HepG2 (cell line): ENCODE data around the gene MBOAT7.
"Not testable (repeated sequence)": the region's sequence is repeated elsewhere in the genome, so short reads cannot be mapped to it uniquely, and the experiment has no call there.

ENCODE experiments used
- ELF3 ChIP-seq: IDR thresholded peaks from 2 replicates; pipeline ENCODE4 v1.6.1; 2016; ENCODE audit warnings: missing genetic modification reagents, missing compliant biosample characterization
- HCFC1 ChIP-seq: fragments of 150-350 bp; IDR thresholded peaks from 2 replicates; pipeline ENCODE4 v1.6.1; 2014; ENCODE audit warnings: low read depth, low read length
- MYC ChIP-seq: sonication (generic); formaldehyde crosslinking; IDR thresholded peaks from 2 replicates; pipeline ENCODE4 v1.9.0; 2021; ENCODE audit warnings: missing genetic modification reagents, borderline replicate concordance
- NBN ChIP-seq: fragments of 450-650 bp; conservative IDR thresholded peaks from 2 replicates; pipeline ENCODE4 v1.6.1; 2017
- POLR2A ChIP-seq, 2 experiments: IDR thresholded peaks; 2 replicates each; pipeline ENCODE4 v1.6.1; 2011; ENCODE audit warnings: low read depth in 2 of 2, low read length in 2 of 2, mild to moderate bottlenecking in 1 of 2, moderate library complexity in 1 of 2; ENCODE audit not compliant: insufficient read depth in 1 of 2
- RFX5 ChIP-seq: IDR thresholded peaks from 2 replicates; pipeline ENCODE4 v1.6.1; 2011; ENCODE audit warnings: low read depth, low read length, improper control_type of control experiment
- SKI ChIP-seq: fragments of 450-650 bp; IDR thresholded peaks from one replicate; pipeline ENCODE4 v1.6.1; 2018; ENCODE audit warnings: mild to moderate bottlenecking; ENCODE audit not compliant: partially characterized antibody
- STAG1 ChIP-seq: sonication (generic); formaldehyde crosslinking; IDR thresholded peaks from 2 replicates; pipeline ENCODE4 v1.4.0; 2020; ENCODE audit warnings: missing genetic modification reagents
- ZNF274 ChIP-seq: sonication (generic); formaldehyde crosslinking; IDR thresholded peaks from 2 replicates; pipeline ENCODE4 v1.5.1; 2020; ENCODE audit warnings: mild to moderate bottlenecking, missing genetic modification reagents
- TF ChIP-seq, protein P1 (sequence below), 2 experiments: sonication (generic) in 1 of 2; formaldehyde crosslinking in 1 of 2; IDR thresholded peaks; 2 replicates each; pipeline versions ENCODE4 v1.4.0 to v1.6.1; 2016 to 2020; ENCODE audit warnings: borderline replicate concordance in 1 of 2, low read depth in 1 of 2, mild to moderate bottlenecking in 1 of 2, missing genetic modification reagents in 1 of 2
- TF ChIP-seq, protein P2 (sequence below): sonication (generic); formaldehyde crosslinking; IDR thresholded peaks from 2 replicates; pipeline ENCODE4 v1.5.0; 2020; ENCODE audit warnings: mild to moderate bottlenecking, missing genetic modification reagents
- TF ChIP-seq, protein P3 (sequence below): sonication (generic); formaldehyde crosslinking; IDR thresholded peaks from 2 replicates; pipeline ENCODE4 v1.5.0; 2020; ENCODE audit warnings: mild to moderate bottlenecking, missing genetic modification reagents, moderate library complexity

DNA sequence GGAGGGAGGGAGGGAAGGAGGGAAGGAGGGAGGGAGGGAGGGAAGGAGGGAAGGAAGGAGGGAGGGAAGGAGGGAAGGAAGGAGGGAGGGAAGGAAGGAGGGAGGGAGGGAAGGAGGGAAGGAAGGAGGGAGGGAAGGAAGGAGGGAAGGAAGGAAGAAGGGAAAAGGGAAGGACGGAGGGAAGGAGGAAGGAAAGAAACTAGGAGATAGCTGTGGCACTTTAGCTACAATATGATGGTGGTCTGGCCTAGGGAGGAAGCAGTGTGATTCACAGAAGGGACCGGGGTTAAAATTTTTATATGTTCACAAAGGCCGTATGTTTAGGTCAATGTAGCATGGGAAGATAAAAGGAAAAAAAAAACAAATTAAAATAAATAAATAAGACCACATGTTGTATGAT lies 7.5 kb downstream of the MBOAT7 start:
- TF ChIP-seq POLR2A (IDR thresholded peaks at IDR 0.05; ENCODE audit: insufficient read depth in 1 of 2, low read depth in 2 of 2, low read length in 2 of 2); STAG1 (CRISPR knock-in tag); MYC (CRISPR knock-in tag); ELF3 (CRISPR knock-in tag); RFX5; HCFC1; ZNF274 (CRISPR knock-in tag); NBN; SKI: not testable (repeated sequence)
- TF ChIP-seq, protein P1, sequence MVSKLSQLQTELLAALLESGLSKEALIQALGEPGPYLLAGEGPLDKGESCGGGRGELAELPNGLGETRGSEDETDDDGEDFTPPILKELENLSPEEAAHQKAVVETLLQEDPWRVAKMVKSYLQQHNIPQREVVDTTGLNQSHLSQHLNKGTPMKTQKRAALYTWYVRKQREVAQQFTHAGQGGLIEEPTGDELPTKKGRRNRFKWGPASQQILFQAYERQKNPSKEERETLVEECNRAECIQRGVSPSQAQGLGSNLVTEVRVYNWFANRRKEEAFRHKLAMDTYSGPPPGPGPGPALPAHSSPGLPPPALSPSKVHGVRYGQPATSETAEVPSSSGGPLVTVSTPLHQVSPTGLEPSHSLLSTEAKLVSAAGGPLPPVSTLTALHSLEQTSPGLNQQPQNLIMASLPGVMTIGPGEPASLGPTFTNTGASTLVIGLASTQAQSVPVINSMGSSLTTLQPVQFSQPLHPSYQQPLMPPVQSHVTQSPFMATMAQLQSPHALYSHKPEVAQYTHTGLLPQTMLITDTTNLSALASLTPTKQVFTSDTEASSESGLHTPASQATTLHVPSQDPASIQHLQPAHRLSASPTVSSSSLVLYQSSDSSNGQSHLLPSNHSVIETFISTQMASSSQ (IDR thresholded peaks at IDR 0.05; ENCODE audit: low read depth) = not testable (repeated sequence)
- TF ChIP-seq, protein P1 (CRISPR knock-in tag; IDR thresholded peaks at IDR 0.05; ENCODE audit: borderline replicate concordance) = not testable (repeated sequence)
- TF ChIP-seq, protein P2, sequence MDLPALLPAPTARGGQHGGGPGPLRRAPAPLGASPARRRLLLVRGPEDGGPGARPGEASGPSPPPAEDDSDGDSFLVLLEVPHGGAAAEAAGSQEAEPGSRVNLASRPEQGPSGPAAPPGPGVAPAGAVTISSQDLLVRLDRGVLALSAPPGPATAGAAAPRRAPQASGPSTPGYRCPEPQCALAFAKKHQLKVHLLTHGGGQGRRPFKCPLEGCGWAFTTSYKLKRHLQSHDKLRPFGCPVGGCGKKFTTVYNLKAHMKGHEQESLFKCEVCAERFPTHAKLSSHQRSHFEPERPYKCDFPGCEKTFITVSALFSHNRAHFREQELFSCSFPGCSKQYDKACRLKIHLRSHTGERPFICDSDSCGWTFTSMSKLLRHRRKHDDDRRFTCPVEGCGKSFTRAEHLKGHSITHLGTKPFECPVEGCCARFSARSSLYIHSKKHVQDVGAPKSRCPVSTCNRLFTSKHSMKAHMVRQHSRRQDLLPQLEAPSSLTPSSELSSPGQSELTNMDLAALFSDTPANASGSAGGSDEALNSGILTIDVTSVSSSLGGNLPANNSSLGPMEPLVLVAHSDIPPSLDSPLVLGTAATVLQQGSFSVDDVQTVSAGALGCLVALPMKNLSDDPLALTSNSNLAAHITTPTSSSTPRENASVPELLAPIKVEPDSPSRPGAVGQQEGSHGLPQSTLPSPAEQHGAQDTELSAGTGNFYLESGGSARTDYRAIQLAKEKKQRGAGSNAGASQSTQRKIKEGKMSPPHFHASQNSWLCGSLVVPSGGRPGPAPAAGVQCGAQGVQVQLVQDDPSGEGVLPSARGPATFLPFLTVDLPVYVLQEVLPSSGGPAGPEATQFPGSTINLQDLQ (CRISPR knock-in tag) = not testable (repeated sequence)
- TF ChIP-seq, protein P3, sequence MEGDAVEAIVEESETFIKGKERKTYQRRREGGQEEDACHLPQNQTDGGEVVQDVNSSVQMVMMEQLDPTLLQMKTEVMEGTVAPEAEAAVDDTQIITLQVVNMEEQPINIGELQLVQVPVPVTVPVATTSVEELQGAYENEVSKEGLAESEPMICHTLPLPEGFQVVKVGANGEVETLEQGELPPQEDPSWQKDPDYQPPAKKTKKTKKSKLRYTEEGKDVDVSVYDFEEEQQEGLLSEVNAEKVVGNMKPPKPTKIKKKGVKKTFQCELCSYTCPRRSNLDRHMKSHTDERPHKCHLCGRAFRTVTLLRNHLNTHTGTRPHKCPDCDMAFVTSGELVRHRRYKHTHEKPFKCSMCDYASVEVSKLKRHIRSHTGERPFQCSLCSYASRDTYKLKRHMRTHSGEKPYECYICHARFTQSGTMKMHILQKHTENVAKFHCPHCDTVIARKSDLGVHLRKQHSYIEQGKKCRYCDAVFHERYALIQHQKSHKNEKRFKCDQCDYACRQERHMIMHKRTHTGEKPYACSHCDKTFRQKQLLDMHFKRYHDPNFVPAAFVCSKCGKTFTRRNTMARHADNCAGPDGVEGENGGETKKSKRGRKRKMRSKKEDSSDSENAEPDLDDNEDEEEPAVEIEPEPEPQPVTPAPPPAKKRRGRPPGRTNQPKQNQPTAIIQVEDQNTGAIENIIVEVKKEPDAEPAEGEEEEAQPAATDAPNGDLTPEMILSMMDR (CRISPR knock-in tag) = not testable (repeated sequence)
